ENCODE results near the gene CEACAM4.
A peak's percentile ranks its signal among the peaks of the same experiment; 100 is the strongest.
"Not testable (repeated sequence)": the region's sequence is repeated elsewhere in the genome, so short reads cannot be mapped to it uniquely, and the experiment has no call there.

The CEACAM4 gene

GRCh38 chr19:41584931-41585330 is 41.9 kb downstream of the CEACAM4 start:
- DNase-seq (ENCODE audit: low spot score), result no peak

GRCh38 chr19:41584260-41584810 is 42.5 kb downstream of the CEACAM4 start:
- DNase-seq (ENCODE audit: low spot score), result no peak

DNA sequence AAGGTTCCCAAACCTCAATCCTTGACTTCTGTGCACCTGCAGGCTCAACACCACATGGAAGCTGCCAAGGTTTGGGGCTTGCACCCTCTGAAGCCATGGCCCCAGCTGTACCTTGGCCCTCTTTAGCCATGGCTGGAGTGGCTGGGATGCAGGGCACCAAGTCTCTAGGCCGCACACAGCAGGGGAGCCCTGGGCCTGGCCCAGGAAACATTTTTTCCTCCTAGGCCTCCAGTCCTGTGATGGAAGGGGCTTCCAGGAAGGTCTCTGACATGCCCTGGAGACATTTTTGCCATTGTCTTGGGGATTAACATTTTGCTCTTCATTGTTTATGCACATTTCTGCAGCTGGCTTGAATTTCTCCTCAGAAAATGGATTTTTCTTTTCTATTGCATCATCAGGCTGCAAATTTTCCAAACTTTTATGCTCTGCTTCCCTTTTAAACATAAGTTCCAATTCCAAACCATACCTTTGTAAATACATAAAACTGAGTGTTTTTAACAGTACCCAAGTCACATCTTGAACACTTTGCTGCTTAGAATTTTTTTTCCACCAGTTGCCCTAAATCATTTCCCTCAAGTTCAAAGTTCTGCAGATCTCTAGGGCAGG is 44.2 kb downstream of the CEACAM4 start:
- DNase-seq (ENCODE audit: low spot score), result not testable (repeated sequence)

DNA sequence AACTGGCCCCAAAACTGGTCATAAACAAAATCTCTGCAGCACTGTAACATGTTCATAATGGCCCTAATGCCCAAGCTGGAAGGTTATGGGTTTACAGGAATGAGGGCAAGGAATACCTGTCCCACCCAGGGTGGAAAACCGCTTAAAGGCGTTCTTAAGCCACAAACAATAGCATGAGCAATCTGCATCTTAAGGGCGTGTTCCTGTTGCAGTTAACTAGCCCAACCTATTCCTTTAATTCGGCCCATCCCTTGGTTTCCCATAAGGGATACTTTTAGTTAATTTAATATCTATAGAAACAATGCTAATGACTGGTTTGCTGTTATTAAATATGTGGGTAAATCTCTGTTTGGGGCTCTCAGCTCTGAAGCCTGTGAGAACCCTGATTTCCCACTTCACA is 45.8 kb downstream of the CEACAM4 start:
- DNase-seq (ENCODE audit: low spot score), result not testable (repeated sequence)

- DNase-seq (ENCODE audit: low spot score), result no peak
These were observed 48.0 kb downstream of the CEACAM4 start for GRCh38 chr19:41578886-41579285.

DNA sequence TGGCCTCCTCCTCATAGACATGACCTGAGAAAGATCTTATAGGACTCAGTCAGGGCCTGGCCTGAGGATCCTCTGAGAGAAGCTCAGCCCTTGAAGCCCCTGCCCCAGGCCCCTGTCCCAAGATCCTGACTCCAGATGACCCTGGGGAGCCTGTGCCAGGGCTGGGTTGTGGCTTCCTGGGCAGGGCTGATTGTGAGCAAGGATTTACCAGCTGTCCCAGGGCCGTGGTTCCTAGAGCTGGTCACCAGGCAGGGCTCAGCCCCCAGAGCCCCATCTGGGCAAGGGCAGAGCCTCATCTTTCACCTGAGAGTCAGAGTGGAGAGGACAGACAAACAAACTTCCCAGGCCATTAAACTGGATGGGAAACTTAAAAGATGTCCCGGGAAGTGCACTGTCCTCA is 49.0 kb downstream of the CEACAM4 start:
- no peak for DNase-seq (ENCODE audit: low spot score)

- no peak for DNase-seq (ENCODE audit: low spot score)
These were observed 49.6 kb downstream of the CEACAM4 start for GRCh38 chr19:41577144-41577830.

GRCh38 chr19:41575998-41576397 is 50.9 kb downstream of the CEACAM4 start, which contains the start of gene CEACAM21:
TSS of gene CEACAM21 (plus strand) at chr19:41576166. CDS start at chr19:41576275, 109 bp downstream.
- DNase-seq (ENCODE audit: low spot score), result no peak

DNA sequence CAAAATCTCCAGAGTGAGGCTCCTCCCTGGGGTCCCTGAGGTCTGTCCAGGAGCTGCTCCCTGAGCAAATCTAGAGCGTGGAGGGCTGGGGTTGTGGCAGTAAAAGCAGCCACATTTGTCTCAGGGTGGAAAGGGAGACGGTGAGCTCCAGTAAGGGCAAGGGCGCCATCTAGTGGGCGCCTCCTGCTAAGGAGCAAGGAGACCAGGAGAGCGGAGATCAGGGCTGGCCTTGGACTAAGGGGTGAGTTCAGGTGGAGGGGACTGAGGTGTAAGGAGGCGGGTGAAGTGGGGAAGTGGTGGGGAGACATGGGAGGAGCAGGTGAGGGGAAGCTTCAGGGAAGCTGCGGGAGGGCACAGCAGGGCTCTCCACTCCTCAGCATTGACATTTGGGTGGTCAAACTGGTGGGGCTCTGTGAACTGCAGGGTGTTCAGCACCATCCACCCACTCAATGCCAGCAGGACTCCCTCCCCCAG is 56.2 kb downstream of the CEACAM4 start:
- peak; percentile 89 for DNase-seq (ENCODE audit: low spot score)

- DNase-seq (ENCODE audit: low spot score), result no peak
These were observed 56.7 kb downstream of the CEACAM4 start for GRCh38 chr19:41570179-41570578.

DNA sequence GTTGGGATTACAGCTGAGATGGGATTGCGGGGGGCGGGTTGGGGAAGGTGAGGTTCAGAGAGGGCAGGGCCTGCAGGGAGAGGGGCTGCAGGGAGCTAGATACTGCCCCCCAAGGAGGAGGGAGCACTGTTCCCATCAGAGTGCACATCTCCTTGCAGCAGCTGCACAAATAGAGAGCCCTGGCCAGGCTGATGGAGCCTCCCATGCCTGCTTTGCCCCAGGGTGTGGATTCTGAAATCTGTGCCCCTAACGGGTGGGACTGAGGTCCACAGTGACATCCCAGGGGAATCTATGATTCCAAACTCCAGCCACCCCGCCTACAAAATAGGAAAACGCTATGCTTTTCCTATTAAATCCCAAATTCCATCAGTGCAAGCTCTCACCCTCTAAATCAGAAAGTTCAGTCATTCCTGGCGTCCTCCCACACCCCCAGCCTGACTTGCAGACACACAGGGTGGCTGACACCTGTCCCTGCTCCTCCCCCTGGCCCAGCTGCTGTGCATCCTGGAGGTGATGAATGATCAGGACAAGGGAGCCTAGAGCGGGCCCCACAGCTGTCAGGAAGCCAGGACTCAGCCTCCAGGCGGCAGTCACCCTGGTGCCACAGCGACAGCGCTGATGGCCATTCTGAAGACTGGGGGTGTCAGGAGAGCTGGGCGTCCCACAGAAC is 57.3 kb downstream of the CEACAM4 start:
- DNase-seq (ENCODE audit: low spot score), result no peak

Measured in GM03348 (cell line).